ENCODE measurements around the gene WRAP53. TPM values are rescaled to one million over a fixed set of nuclear protein-coding genes. Genes with fewer than 3 reads are reported as not detected.

Gene WRAP53
- total RNA-seq, 1 donor from 2014 or later, result 21.3 TPM

DNA sequence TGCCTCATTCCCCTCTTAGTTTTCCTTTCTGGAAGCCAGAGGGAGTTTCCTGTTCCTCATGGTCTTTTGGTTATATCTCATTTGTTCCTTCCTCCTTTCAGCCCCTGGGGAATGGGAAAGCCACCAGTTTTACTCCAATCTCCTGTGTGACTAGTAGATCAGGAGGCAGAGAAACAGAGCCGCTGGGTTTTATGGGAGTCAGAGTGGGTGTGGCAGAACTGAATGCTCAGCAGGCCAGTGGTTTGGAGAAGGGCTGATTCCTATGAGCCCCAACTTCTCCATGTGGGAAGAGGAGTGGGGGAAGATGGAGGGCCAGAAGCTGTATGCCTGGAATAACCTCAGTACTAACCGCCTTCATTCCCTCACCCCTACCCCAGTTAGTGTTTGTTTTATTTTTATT, 33.3 kb downstream of the WRAP53 start:
- H3K9me3 Mint-ChIP-seq (ENCODE audit: unreplicated experiment), result no peaks in the 10 kb centered on the region
- H3K27me3 Mint-ChIP-seq (ENCODE audit: unreplicated experiment), result peaks cover 2% of the 10 kb centered on the region
- H3K27ac Mint-ChIP-seq (ENCODE audit: unreplicated experiment), result peak overlapping the region; percentile 61
- TF ChIP-seq, protein P1, sequence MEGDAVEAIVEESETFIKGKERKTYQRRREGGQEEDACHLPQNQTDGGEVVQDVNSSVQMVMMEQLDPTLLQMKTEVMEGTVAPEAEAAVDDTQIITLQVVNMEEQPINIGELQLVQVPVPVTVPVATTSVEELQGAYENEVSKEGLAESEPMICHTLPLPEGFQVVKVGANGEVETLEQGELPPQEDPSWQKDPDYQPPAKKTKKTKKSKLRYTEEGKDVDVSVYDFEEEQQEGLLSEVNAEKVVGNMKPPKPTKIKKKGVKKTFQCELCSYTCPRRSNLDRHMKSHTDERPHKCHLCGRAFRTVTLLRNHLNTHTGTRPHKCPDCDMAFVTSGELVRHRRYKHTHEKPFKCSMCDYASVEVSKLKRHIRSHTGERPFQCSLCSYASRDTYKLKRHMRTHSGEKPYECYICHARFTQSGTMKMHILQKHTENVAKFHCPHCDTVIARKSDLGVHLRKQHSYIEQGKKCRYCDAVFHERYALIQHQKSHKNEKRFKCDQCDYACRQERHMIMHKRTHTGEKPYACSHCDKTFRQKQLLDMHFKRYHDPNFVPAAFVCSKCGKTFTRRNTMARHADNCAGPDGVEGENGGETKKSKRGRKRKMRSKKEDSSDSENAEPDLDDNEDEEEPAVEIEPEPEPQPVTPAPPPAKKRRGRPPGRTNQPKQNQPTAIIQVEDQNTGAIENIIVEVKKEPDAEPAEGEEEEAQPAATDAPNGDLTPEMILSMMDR (IDR thresholded peaks at IDR 0.05; ENCODE audit: unreplicated experiment), result no peak
- peak overlapping the region; percentile 76 for H3K4me3 Mint-ChIP-seq (ENCODE audit: unreplicated experiment)
- DNase-seq (ENCODE audit: low spot score), result no peak
- H3K4me1 Mint-ChIP-seq (ENCODE audit: unreplicated experiment), result peaks cover 23% of the 10 kb centered on the region
- no peaks in the 10 kb centered on the region for H3K36me3 Mint-ChIP-seq (ENCODE audit: low read depth, unreplicated experiment)

DNA sequence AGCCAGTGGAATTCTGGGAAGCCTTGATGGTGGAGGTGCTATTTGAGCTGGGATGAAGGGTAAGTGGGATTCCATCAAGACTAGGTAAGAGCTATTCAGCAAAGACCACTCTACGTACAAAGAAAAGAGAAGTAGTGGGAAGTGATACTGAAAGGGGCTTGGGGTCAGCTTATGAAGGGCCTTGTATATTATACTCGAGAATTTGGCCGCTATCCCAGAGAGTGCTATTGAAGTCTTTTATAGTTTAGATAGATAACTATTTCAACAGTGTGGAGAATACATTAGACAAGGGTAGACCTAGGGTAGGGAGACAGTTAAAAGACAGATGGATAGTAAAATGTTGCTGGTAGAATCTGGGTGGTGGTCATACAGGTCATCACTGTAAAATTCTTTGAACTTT, 39.6 kb downstream of the WRAP53 start:
- H3K4me3 Mint-ChIP-seq (ENCODE audit: unreplicated experiment), result no peak overlapping the region
- H3K27ac Mint-ChIP-seq (ENCODE audit: unreplicated experiment), result no peak overlapping the region
- no peaks in the 10 kb centered on the region for H3K4me1 Mint-ChIP-seq (ENCODE audit: unreplicated experiment)
- no peaks in the 10 kb centered on the region for H3K36me3 Mint-ChIP-seq (ENCODE audit: low read depth, unreplicated experiment)
- TF ChIP-seq, protein P1 (IDR thresholded peaks at IDR 0.05; ENCODE audit: unreplicated experiment), result no peak
- DNase-seq (ENCODE audit: low spot score), result no peak
- H3K27me3 Mint-ChIP-seq (ENCODE audit: unreplicated experiment), result no peaks in the 10 kb centered on the region
- no peaks in the 10 kb centered on the region for H3K9me3 Mint-ChIP-seq (ENCODE audit: unreplicated experiment)

DNA sequence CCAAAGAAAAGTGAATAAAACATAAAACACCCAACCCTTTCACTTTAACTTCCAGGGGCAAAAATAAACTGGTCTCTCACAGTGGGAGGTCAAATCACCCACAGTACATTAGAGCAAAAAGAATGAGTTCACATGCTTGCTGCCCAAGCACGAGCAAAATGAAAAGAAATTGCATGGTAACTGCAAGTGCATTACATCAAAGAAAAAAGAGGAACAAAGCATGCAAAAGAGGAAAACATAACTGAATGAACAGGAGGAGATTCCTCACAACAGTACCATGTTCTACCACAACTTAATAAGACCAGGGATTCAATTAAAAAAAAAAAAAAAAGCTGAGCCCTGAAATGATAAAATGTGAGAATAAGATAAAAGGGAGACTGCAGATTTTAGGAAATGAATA, 41.5 kb downstream of the WRAP53 start:
- Mint-ChIP-seq H3K4me1 (ENCODE audit: unreplicated experiment) (no peaks in the 10 kb centered on the region), H3K9me3 (ENCODE audit: unreplicated experiment) (no peaks in the 10 kb centered on the region), H3K27me3 (ENCODE audit: unreplicated experiment) (no peaks in the 10 kb centered on the region), H3K36me3 (ENCODE audit: low read depth, unreplicated experiment) (no peaks in the 10 kb centered on the region), H3K27ac (ENCODE audit: unreplicated experiment) (no peak overlapping the region), H3K4me3 (ENCODE audit: unreplicated experiment) (no peak overlapping the region)
- no peak for DNase-seq (ENCODE audit: low spot score)
- TF ChIP-seq, protein P1 (IDR thresholded peaks at IDR 0.05; ENCODE audit: unreplicated experiment), result no peak

DNA sequence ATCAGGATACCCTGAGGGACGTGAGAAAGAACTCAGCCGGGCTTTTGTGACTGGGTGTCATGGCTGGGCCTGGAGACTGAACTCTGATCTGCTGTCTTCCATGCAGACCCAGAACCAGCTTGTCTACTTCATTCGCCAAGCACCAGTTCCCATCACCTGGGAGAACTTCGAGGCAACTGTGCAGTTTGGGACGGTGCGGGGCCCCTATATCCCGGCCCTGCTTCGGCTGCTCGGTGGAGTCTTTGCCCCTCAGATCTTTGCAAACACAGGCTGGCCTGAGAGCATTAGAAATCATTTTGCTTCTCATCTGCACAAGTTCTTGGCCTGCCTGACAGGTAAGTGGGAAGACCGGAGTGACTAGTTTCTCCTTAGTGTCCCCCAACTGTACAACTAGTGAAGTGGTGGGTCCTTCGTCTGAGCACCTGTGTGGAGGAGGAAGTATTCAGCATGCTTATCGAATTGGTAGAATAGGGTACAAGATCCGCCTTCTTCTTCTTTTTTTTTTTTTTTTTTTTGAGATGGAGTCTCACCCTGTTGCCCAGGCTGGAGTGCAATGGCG, 44.8 kb downstream of the WRAP53 start:
- Mint-ChIP-seq H3K4me1 (ENCODE audit: unreplicated experiment) (no peaks in the 10 kb centered on the region), H3K27me3 (ENCODE audit: unreplicated experiment) (peaks cover 1% of the 10 kb centered on the region), H3K27ac (ENCODE audit: unreplicated experiment) (no peak overlapping the region), H3K36me3 (ENCODE audit: low read depth, unreplicated experiment) (no peaks in the 10 kb centered on the region), H3K4me3 (ENCODE audit: unreplicated experiment) (no peak overlapping the region), H3K9me3 (ENCODE audit: unreplicated experiment) (no peaks in the 10 kb centered on the region)
- TF ChIP-seq, protein P1 (IDR thresholded peaks at IDR 0.05; ENCODE audit: unreplicated experiment), result no peak
- no peak for DNase-seq (ENCODE audit: low spot score)

DNA sequence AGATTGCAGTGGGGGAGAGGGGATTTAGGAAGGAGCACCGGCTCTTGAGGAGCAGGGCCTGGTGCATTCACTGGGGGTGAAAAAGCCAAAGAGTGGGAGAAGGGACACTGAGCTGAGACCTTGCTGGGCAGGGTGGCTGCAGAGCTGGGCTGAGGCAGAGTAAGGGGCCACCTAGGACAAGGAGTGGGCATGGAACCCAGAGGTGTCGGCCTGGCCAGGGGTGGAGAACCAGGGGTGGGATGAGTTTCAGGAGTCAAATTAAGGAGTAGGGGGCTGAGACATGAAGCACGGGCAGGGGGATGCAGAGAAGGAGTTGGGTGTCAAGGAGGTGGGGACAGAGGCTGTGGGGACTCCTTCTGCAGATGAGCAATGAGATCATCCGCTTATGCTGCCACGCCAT, 49.3 kb downstream of the WRAP53 start:
- H3K27me3 Mint-ChIP-seq (ENCODE audit: unreplicated experiment), result peaks cover 5% of the 10 kb centered on the region

More for the DNA sequence above, 49.3 kb downstream of the WRAP53 start:
- Mint-ChIP-seq H3K4me1 (ENCODE audit: unreplicated experiment) (no peaks in the 10 kb centered on the region), H3K27ac (ENCODE audit: unreplicated experiment) (no peak overlapping the region), H3K36me3 (ENCODE audit: low read depth, unreplicated experiment) (peaks cover 4% of the 10 kb centered on the region), H3K9me3 (ENCODE audit: unreplicated experiment) (no peaks in the 10 kb centered on the region), H3K4me3 (ENCODE audit: unreplicated experiment) (no peak overlapping the region)
- TF ChIP-seq, protein P1 (IDR thresholded peaks at IDR 0.05; ENCODE audit: unreplicated experiment), result no peak
- no peak for DNase-seq (ENCODE audit: low spot score)

Data from endothelial cell (in vitro differentiated cells).